Measurements from ENCODE around the gene ARHGEF1.
"Not testable (repeated sequence)": the region's sequence is repeated elsewhere in the genome, so short reads cannot be mapped to it uniquely, and the experiment has no call there.

Gene ARHGEF1

DNA sequence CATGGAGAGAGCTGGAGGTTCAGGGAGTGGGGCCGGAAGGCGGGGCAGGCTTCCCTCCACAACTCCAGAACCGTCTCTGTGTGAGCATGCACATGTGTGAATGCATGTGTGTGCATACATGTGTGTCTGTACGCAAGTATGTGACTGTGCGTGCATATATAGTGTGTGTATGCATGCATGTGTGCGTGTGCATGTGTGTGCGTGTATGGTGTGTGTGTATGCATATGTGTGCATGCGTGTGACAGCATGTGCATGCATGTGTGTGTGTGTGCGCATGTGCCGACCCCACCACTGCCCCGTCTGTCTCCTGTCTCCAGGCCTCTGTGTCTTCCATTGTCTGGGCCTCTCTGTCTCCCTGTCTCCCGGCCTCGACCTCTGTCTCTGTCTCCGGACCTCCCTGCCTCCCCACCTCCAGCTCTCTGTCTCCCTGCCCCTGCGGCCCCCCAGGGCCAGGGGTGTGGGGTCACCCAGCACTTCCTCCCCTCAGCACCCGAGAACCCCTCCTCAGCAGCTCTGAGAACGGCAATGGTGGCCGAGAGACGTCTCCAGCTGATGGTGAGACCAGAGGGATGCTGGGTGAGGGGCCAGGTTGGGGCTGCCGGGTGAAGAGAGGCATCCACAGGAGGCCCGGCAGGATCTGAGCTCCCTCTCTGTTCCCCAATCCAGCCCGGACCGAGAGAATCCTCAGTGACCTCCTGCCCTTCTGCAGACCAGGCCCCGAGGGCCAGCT lies 22.5 kb downstream of the ARHGEF1 start:
- DNase-seq (ENCODE audit: low read depth) = no peak

- DNase-seq (ENCODE audit: low read depth) = no peak
Observed at GRCh38 chr19:41906271-41906670, 23.3 kb downstream of the ARHGEF1 start.

DNA sequence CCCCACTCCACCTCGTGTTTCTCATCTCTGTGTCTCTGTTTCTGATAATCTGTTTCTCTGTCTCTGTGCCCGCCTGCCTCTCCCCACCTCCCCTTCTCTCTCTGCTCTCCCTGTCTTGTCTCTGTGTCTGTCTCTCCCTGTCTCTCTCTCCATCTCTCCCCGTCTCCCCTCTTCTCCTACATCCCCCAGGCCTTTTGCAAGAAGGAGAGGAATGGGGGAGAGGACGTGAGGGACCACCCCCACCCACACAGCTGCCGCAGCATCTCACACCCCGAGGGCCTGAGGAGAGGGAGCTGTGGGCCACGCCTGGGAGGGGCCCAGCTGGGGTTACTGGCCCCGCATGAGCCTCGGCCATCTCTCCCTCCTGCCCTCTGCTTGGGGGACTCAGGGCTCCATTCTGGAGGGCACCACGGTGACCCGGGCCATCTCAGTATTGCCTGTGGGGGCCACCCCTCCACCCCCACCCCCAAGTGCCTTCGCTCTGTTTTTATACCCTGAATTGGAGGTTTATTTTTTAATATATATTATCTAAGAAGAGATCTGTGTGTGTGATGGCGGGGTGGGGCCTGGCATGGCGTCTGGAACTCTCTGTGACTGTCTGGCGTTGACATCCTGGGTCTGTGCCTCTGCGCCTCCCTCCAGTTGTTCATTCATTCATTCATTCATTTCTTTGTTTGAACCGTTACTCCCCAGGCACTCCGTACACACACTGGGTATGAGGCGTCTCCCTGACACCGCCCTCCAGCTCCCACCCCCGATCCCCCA lies 24.1 kb downstream of the ARHGEF1 start:
- no peak for DNase-seq (ENCODE audit: low read depth)

GRCh38 chr19:41907994-41908615 lies 25.1 kb downstream of the ARHGEF1 start:
- DNase-seq (ENCODE audit: low read depth) = no peak

DNA sequence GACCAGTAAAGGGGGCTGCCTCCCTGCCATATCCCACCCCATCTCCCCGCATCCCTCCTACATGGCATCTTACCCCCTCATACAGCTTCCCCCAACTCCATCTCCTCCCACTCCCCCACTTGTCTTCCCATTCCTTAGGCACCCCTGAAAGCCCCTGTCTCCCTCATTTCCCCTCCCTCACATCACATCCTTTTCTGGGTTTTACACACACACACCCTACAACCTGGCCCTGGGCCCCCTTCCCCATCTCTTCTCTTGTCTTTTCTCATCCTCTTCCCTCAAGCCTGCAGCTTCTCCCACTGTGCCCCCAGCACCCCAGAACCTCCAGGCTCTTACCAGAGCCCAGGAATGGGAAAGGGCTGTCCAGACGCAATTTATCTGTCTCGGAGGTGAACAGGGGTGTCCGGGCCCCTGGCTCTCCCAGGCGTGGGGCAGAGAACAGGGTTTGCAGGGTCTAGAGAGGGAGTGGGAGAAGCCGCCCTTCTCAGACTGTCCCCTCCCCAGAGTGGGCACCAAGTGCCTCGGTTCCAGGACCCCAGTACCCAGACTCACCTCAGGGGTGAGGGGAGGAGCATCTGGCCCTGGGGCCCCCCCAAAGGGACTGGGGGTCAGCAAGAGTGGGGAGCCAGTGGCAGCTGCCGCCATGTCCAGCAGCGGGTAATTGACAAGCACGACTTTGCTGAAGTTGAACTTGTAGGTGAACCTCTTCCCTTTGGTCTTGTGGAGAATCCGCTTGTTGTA lies 25.9 kb downstream of the ARHGEF1 start:
- DNase-seq (ENCODE audit: low read depth) = no peak

GRCh38 chr19:41909706-41910105 lies 26.7 kb downstream of the ARHGEF1 start:
- no peak for DNase-seq (ENCODE audit: low read depth)

DNA sequence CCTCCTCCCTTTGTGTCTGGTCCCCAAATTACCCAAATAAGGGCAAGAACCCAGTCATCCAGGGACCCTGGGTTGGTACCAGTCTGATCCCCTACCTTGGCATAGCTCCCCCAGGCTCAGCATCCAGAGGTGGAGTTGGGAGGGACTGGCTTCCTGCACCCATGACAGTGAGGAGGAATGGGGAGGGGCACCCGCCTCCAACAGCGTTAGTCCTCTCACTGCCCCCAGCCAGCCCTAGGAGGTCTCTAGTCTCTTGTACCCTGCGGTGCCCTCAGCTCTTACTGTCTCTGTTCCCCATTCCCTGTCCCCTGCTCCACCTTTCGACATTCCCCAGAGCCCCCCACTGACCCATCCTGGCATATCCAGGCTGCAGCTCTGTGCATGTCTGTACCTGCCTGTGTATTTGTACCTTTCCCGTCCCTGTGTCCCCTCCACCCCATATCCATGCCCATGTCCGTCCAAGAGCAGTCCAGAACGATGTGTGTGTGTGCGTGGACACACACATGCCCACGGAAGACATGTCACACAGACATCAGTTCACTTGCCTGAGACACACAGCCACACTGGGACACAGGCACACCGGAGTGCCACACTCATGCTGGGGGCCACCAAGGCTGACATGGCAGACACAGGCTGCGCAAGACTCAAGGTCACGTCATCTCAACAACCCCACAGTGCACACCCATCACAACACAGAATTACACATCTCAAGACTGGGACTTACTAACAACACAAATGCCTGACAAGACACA lies 27.4 kb downstream of the ARHGEF1 start:
- no peak for DNase-seq (ENCODE audit: low read depth)

- DNase-seq (ENCODE audit: low read depth) = no peak
Observed at GRCh38 chr19:41910992-41911888, 28.3 kb downstream of the ARHGEF1 start.

- DNase-seq (ENCODE audit: low read depth) = no peak
Observed at GRCh38 chr19:41911889-41912731, 29.1 kb downstream of the ARHGEF1 start.

- DNase-seq (ENCODE audit: low read depth) = no peak
Observed at GRCh38 chr19:41912899-41913537, 30.0 kb downstream of the ARHGEF1 start.

DNA sequence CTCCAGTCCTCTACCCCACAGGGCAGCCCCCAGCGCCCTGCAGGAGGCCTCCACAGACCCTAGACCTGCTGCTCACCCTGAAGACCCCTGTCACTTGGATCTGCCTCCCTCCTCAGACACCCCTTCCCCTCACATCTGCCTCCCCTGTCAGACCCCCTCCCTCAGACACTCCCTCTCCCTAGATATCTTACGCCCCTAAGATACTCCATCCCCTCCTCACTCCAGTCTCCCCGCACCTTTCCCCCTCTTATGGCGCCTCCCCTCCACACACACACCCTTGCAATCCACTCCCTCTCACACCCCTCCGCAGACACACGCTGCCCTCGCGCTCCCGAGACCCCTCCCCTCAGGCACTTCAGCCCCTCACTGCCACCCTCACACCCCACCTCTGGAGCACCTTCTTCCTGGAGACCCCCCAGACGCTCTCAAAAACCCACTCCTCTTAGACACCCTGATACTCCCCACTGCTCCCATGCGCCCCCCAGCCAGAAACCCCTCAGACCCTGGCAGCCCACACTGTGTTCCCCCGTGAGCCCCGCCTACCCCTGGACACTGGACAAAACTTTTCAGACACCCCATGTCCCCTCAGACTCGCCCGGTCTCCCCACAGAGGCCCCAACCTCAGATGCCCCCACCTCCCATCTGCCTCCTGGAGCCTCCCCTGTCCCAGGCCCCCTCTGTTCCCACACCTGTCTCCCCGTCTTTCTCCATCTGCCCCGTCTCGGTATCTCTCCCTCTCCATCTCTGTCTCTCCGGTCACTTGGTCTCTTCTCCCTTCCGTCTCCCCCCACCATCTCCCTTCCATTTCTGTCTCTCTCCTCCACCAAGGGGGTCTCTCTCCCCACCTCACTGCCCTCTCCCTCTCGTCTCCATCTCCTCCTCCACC lies 30.8 kb downstream of the ARHGEF1 start:
- DNase-seq (ENCODE audit: low read depth) = no peak

GRCh38 chr19:41914424-41914834 lies 31.4 kb downstream of the ARHGEF1 start:
- not testable (repeated sequence) for DNase-seq (ENCODE audit: low read depth)

- no peak for DNase-seq (ENCODE audit: low read depth)
Observed at GRCh38 chr19:41915021-41915775, 32.2 kb downstream of the ARHGEF1 start.

DNA sequence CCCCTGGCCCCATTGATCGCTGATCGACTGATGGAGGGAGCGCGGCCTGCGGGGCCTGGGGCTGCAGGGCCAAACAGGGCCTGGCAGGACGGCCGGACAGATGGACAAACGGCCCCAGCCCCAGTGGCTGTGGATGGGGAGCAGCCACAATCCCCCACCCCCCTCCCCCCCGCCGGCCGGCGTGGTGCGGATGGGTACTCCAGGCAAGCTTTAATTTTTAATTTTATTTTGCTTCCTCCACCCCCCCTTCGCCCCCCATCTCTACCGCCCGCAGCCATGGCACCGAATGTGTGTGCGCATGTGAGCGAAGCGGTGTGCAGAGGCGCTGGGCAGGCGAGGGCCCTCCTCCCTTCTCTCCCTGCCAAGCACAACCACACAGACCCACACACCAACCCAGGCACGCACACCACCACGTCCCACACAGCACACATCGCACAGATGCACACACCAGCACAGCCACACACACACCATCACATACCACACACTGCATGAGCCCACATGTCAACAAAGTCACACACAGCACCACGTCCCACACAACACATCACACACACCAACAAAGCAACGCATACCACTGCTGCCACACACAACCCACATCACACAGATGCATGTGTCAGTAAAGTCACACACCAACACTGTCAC lies 32.9 kb downstream of the ARHGEF1 start:
- DNase-seq (ENCODE audit: low read depth) = no peak

DNA sequence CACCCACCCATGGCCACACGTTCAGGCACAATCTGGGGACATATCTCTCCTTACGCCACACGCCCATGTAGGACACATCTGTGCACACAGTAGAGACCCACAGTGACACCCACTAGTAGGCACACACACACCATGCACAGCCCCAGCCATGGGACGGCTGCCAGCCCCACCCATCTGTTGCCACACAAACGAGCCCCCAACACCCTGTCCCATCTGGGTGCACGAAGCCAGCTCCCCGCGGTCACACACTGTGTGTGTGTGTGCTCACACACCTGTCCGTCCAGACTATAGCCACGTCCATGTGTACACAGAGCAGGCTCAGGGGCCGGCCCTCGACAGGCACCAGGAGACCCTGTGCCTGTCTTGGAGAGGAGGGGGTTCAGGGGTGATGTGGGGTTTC lies 34.7 kb downstream of the ARHGEF1 start:
- no peak for DNase-seq (ENCODE audit: low read depth)

- no peak for DNase-seq (ENCODE audit: low read depth)
Observed at GRCh38 chr19:41918095-41918494, 35.1 kb downstream of the ARHGEF1 start.

All from HS-27A (cell line).